SU-DHL-6 (cell line): ENCODE measurements around the gene PARVA.

ENCODE experiments used
- H2AFZ ChIP-seq: fragments of 200-600 bp; sonication (generic); 2 replicates; pipeline ENCODE4 v1.6.1; 2014; ENCODE audit warnings: low read depth, mild to moderate bottlenecking, moderate library complexity, mixed read lengths, antibody characterized with exemption, low read length; ENCODE audit not compliant: severe bottlenecking
- H3F3A ChIP-seq: fragments of 200-600 bp; shearing (Covaris generic); 2 replicates; pipeline ENCODE4 v1.6.0; 2016; ENCODE audit warnings: antibody characterized with exemption, mild to moderate bottlenecking; ENCODE audit not compliant: insufficient read depth
- H3K27ac ChIP-seq: fragments of 200-600 bp; sonication (generic); 2 replicates; pipeline ENCODE4 v1.5.1; 2016; ENCODE audit warnings: low read depth, mild to moderate bottlenecking, low read length, moderate library complexity, mixed read lengths
- H3K27me3 ChIP-seq: fragments of 200-600 bp; sonication (generic), shearing (Covaris generic); 2 replicates; pipeline ENCODE4 v1.6.0; 2014; ENCODE audit warnings: mild to moderate bottlenecking, low read length
- H3K36me3 ChIP-seq: fragments of 200-600 bp; sonication (generic); 2 replicates; pipeline ENCODE4 v1.6.1; 2014; ENCODE audit warnings: mild to moderate bottlenecking, low read length, mixed read lengths
- H3K4me2 ChIP-seq: fragments of 300-600, 200-600 bp; shearing (Covaris generic), sonication (generic); 2 replicates; pipeline ENCODE4 v1.6.0; 2014; ENCODE audit warnings: low read length, low read depth, mild to moderate bottlenecking; ENCODE audit not compliant: poor library complexity, severe bottlenecking
- H3K4me3 ChIP-seq: fragments of 200-600 bp; sonication (generic); 2 replicates; pipeline ENCODE4 v1.5.1; 2014; ENCODE audit warnings: antibody characterized with exemption, low read length, mild to moderate bottlenecking, mixed read lengths; ENCODE audit not compliant: insufficient read depth, poor library complexity, severe bottlenecking
- H3K79me2 ChIP-seq: fragments of 200-600 bp; sonication (generic); 2 replicates; pipeline ENCODE4 v1.6.1; 2014; ENCODE audit warnings: mild to moderate bottlenecking, low read length, moderate library complexity; ENCODE audit not compliant: insufficient read depth
- H3K9ac ChIP-seq: fragments of 200-600 bp; sonication (generic); 2 replicates; pipeline ENCODE4 v1.7.0; 2014; ENCODE audit warnings: mild to moderate bottlenecking, low read length
- H3K9me2 ChIP-seq: fragments of 200-600 bp; sonication (generic); replicated peaks from 2 replicates; pipeline ENCODE4 v1.6.1; 2014; ENCODE audit warnings: low read length; ENCODE audit not compliant: insufficient read depth
- H3K9me3 ChIP-seq: fragments of 200-600 bp; sonication (generic); 2 replicates; pipeline ENCODE4 v1.6.1; 2014; ENCODE audit warnings: low read length, mixed read lengths; ENCODE audit not compliant: insufficient read depth
- H4K20me1 ChIP-seq: fragments of 200-600 bp; sonication (generic); 2 replicates; pipeline ENCODE4 v1.6.1; 2014; ENCODE audit warnings: low read depth, mild to moderate bottlenecking, antibody characterized with exemption, low read length, moderate library complexity, mixed read lengths
- EZH2phosphoT487 ChIP-seq: fragments of 200-600 bp; sonication (generic), shearing (Covaris generic); conservative IDR thresholded peaks from 2 replicates; pipeline ENCODE4 v1.6.1; 2018; ENCODE audit warnings: mild to moderate bottlenecking, antibody characterized with exemption, low read length, moderate library complexity, mixed read lengths
- TF ChIP-seq, protein P1 (sequence below): fragments of 200-600 bp; sonication (generic); IDR thresholded peaks from one replicate; pipeline ENCODE4 v1.5.1; 2017; ENCODE audit warnings: antibody characterized with exemption, mild to moderate bottlenecking, low read length, moderate library complexity; ENCODE audit not compliant: insufficient read depth, poor library complexity, severe bottlenecking

PARVA gene

DNA sequence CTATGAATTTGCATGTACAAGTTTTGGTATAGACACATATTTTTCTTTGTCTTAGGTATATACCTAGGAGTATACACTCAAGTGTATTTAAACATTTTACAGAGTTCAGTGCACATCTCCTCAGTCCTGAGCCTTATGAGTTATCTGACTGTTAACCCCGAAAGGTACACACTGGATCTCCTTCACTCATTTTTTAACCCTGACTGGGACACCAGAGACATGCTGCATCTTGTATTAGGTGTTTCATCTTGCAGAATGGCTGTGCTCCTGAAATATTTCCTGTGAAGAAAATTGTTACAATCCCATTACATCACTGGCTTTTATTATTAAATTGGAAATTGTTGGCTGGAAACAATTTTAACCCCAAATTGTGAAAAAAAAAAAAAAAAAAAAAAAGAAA lies 15.3 kb downstream of the PARVA start:
- no peak overlapping the region for H3K4me3 ChIP-seq
- 0 out of 2 replicates have a peak, but pooled peaks cover 4% of the 10 kb centered on the region for H3K9me3 ChIP-seq
- no peaks in the 10 kb centered on the region for H3K79me2 ChIP-seq
- no peak overlapping the region for H3K27ac ChIP-seq
- H3K36me3 ChIP-seq = no peaks in the 10 kb centered on the region
- no peak overlapping the region for H3K4me2 ChIP-seq
- TF ChIP-seq, protein P1, sequence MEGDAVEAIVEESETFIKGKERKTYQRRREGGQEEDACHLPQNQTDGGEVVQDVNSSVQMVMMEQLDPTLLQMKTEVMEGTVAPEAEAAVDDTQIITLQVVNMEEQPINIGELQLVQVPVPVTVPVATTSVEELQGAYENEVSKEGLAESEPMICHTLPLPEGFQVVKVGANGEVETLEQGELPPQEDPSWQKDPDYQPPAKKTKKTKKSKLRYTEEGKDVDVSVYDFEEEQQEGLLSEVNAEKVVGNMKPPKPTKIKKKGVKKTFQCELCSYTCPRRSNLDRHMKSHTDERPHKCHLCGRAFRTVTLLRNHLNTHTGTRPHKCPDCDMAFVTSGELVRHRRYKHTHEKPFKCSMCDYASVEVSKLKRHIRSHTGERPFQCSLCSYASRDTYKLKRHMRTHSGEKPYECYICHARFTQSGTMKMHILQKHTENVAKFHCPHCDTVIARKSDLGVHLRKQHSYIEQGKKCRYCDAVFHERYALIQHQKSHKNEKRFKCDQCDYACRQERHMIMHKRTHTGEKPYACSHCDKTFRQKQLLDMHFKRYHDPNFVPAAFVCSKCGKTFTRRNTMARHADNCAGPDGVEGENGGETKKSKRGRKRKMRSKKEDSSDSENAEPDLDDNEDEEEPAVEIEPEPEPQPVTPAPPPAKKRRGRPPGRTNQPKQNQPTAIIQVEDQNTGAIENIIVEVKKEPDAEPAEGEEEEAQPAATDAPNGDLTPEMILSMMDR = no peak
- TF ChIP-seq EZH2phosphoT487 = no peak
- H3K9ac ChIP-seq = no peak overlapping the region
- H3F3A ChIP-seq = no peaks in the 10 kb centered on the region
- H2AFZ ChIP-seq = no peak overlapping the region
- no peaks in the 10 kb centered on the region for H4K20me1 ChIP-seq
- H3K27me3 ChIP-seq = 0 out of 2 replicates have a peak, but pooled peaks cover 2% of the 10 kb centered on the region
- H3K9me2 ChIP-seq = no peaks in the 10 kb centered on the region

DNA sequence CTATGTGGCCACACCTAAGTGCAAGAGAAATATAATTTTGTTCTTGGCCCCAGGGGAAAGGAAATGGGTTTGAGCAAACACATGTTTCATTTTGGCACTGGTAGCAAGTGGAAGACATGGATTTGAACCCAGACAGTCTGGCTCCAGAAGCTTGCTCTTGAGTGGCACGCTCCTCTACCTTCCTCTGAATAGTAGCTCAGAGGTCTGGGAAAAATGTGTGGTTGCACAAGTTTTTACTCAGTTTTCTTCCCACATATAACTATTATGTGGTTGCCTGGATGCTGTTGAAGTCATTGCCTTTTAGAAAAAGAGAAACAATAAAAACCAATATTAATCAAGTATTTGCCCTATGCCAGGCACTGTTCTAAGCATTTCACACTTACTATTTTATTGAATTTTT lies 16.3 kb downstream of the PARVA start:
- Histone ChIP-seq H3K4me2 (no peak overlapping the region), H3K27me3 (0 out of 2 replicates have a peak, but pooled peaks cover 2% of the 10 kb centered on the region), H3F3A (no peaks in the 10 kb centered on the region), H2AFZ (no peak overlapping the region), H3K36me3 (no peaks in the 10 kb centered on the region), H3K79me2 (no peaks in the 10 kb centered on the region), H4K20me1 (no peaks in the 10 kb centered on the region), H3K9me2 (no peaks in the 10 kb centered on the region), H3K9ac (no peak overlapping the region), H3K9me3 (0 out of 2 replicates have a peak, but pooled peaks cover 4% of the 10 kb centered on the region), H3K27ac (no peak overlapping the region), H3K4me3 (no peak overlapping the region)
- TF ChIP-seq, protein P1 = no peak
- TF ChIP-seq EZH2phosphoT487 = no peak

DNA sequence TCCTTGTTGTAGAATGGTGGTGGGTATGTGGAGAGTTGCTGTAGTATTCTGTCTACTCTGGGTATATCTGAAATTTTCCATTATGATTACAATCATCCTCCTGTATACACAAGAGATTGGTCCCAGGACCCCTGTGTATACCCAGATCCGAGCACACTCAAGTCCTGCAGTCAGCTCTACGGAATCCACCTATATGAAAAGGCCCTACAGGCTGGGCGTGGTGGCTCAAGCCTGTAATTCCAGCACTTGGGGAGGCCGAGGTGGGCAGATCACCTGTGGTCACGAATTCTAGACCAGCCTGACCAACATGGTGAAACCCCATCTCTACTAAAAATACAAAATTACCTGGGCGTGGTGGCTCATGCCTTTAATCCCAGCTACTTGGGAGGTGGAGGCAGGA lies 17.2 kb downstream of the PARVA start:
- H3K9ac ChIP-seq = no peak overlapping the region
- no peak overlapping the region for H2AFZ ChIP-seq
- H3K9me3 ChIP-seq = 0 out of 2 replicates have a peak, but pooled peaks cover 4% of the 10 kb centered on the region
- H4K20me1 ChIP-seq = no peaks in the 10 kb centered on the region
- H3K9me2 ChIP-seq = no peaks in the 10 kb centered on the region
- no peak overlapping the region for H3K4me3 ChIP-seq
- no peaks in the 10 kb centered on the region for H3K79me2 ChIP-seq
- H3K27ac ChIP-seq = no peak overlapping the region
- H3K36me3 ChIP-seq = no peaks in the 10 kb centered on the region
- H3K4me2 ChIP-seq = no peak overlapping the region
- TF ChIP-seq, protein P1 = no peak
- TF ChIP-seq EZH2phosphoT487 = no peak
- H3K27me3 ChIP-seq = no peaks in the 10 kb centered on the region
- no peaks in the 10 kb centered on the region for H3F3A ChIP-seq

DNA sequence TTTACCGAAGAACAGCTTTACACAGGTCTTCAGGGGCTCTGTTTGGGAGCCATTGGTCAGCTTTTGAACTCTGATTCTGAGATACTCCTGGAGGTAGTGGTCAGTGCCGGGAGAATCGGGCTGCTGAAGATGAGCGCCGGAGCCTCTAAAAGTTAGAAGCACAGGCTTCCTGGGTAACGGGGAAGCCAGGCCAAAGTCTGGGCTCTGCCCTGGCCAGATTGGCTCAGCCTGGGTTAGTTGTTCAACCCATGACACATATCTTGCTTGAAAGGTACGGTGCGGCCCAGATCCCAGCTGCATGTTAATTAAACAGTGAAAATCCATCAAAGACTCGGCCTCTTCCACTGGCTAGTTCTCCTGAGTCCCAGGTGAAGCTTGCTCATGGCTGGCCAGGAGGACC lies 18.0 kb downstream of the PARVA start:
- no peak for TF ChIP-seq EZH2phosphoT487
- TF ChIP-seq, protein P1 = no peak
- Histone ChIP-seq H3K9me2 (no peaks in the 10 kb centered on the region), H3F3A (no peaks in the 10 kb centered on the region), H3K9ac (no peak overlapping the region), H3K9me3 (0 out of 2 replicates have a peak, but pooled peaks cover 4% of the 10 kb centered on the region), H2AFZ (no peak overlapping the region), H3K27me3 (no peaks in the 10 kb centered on the region), H3K27ac (no peak overlapping the region), H3K36me3 (no peaks in the 10 kb centered on the region), H3K4me3 (no peak overlapping the region), H3K4me2 (no peak overlapping the region), H4K20me1 (no peaks in the 10 kb centered on the region), H3K79me2 (no peaks in the 10 kb centered on the region)
